ENCODE measurements around the gene CEP41.

- no peak for TF ChIP-seq MYC (IDR thresholded peaks at IDR 0.05; ENCODE audit: low read depth, low read length)
- no peak for TF ChIP-seq MAX (IDR thresholded peaks at IDR 0.05; ENCODE audit: low read depth, low read length)
- TF ChIP-seq CTCF (IDR thresholded peaks at IDR 0.05; ENCODE audit: low read depth, low read length), result no peak
Observed at GRCh38 chr7:130430115-130430514, 10.7 kb downstream of the CEP41 start.
